GM19328 (cell line): Measurements from ENCODE around the gene ZNRF4.

Source experiments
- ATAC-seq: cut with Tn5 transposase; IDR thresholded peaks from one replicate; pipeline ENCODE4 v1.9.1; 2021; ENCODE audit warnings: mild to moderate bottlenecking, moderate library complexity; ENCODE audit not compliant: unreplicated experiment

Gene ZNRF4

DNA sequence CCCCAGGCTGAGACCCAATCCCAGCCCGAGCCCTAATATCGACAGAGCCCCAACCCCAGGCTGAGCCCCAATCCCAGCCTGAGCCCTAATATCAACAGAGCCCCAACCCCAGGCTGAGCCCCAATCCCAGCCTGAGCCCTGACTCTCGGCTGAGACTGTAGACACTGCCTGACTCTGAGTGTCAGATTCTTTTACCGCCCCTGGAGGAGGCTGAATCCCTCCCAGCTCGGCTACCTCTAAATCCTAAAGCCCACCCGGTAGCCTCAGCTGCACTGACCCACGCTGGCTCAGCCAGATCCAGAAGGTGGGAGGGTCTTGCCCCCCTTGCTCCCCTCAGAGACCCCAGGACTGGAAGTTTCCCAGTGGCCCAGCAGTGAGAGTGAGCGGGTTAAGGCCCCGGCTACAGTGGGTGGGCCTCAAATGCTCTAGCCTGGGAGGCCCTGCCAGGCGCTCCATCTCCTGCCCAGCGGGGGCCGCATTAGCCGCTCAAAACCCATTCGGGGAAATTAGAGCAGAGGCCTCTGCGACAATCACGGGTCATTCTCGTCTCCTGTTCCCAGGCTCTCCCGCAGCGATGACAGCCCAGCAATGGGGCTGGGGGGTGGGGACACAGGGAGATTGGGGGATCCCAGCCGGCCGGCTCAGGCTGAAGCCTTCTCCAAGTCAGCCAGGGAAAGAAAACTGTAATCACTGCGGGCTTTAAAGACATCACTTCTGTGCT lies 43.8 kb downstream of the ZNRF4 start:
- no peak for ATAC-seq

DNA sequence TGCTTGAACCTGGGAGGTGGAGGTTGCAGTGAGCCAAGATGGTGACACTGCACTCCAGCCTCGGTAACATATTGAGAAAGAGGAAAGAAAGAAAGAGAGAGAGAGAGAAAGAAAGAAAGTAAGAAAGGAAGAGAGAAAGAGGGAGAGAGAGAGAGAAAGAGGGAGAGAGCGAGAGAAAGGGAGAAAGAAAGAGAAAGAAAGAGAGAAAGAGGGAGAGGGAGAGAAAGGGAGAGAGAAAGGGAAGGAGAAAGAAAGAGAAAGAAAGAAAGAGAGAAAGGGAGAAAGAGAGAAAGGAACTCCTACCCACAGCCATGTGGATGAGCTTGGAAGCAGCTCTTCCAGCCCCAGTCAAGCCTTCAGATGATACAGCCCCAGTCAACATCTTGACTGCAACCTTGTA lies 46.7 kb downstream of the ZNRF4 start:
- ATAC-seq = no peak

DNA sequence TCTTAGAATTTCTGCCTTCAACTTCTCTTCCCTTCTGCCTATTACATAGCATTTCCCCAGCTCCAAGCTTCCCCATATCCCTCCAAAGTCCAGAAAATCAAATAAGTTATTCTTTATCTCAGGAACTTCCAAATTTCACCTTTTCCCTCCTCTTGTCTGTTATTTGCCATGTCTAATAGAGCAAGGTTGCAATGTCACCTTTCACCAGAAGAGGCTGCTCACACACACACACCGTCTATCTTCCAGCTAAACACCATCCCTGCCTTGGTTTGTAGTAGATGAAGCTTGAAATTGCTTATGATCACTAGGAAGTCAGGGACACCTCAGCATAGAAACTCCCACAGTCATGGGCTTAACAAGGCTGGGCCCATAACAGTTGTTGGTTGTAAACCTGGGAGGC lies 48.4 kb downstream of the ZNRF4 start:
- ATAC-seq = no peak

DNA sequence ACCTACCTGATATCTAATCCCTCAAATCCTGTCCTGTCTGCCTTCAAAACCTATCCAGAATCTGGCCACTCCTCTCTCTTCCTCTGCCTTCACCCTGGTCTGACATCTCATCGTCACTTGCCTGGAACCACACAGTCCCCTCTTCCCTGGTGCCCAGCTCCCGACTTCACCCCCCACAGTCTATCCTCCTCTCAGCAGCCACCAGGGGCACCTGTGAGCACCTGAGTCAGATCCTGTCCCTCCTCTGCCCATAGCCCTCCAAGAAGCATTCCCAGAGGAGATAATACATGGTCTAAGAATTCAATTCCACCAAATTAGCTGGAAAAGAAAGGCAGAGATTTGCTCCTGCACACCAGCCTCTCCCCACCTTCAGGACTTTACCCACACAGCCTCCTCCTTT lies 48.9 kb downstream of the ZNRF4 start:
- ATAC-seq = no peak
